HCT116 (cell line): ENCODE data around the gene METTL24.

Source experiments
- EZH2phosphoT487 ChIP-seq: fragments of 200-600 bp; IDR thresholded peaks from 2 replicates; pipeline ENCODE4 v1.6.1; 2018; ENCODE audit warnings: antibody characterized with exemption, borderline replicate concordance
- POLR2AphosphoS5 ChIP-seq: IDR thresholded peaks from 2 replicates; pipeline ENCODE4 v1.6.1; 2011; ENCODE audit warnings: mild to moderate bottlenecking, low read depth, low read length, moderate library complexity
- SP1 ChIP-seq: IDR thresholded peaks from 2 replicates; pipeline ENCODE4 v1.6.1; 2012; ENCODE audit warnings: low read depth
- TCF7L2 ChIP-seq: IDR thresholded peaks from 2 replicates; pipeline ENCODE4 v1.7.0; 2011; ENCODE audit warnings: borderline replicate concordance, inconsistent platforms; ENCODE audit not compliant: insufficient read depth, insufficient read length; ENCODE audit errors: extremely low read depth
- TF ChIP-seq, protein P1 (sequence below), 3 experiments: fragments of 200-600 bp in 1 of 3; sonication (generic) in 1 of 3; IDR thresholded peaks in 2 of 3; conservative IDR thresholded peaks in 1 of 3; 2 replicates each; pipeline ENCODE4 v1.5.1; 2012 to 2017; ENCODE audit warnings: low read depth in 2 of 3, low read length in 2 of 3, antibody characterized with exemption in 1 of 3, borderline replicate concordance in 1 of 3, control low read depth in 1 of 3, mild to moderate bottlenecking in 1 of 3, mixed read lengths in 1 of 3, mixed run types in 1 of 3, moderate library complexity in 1 of 3; ENCODE audit not compliant: insufficient read depth in 1 of 3

DNA sequence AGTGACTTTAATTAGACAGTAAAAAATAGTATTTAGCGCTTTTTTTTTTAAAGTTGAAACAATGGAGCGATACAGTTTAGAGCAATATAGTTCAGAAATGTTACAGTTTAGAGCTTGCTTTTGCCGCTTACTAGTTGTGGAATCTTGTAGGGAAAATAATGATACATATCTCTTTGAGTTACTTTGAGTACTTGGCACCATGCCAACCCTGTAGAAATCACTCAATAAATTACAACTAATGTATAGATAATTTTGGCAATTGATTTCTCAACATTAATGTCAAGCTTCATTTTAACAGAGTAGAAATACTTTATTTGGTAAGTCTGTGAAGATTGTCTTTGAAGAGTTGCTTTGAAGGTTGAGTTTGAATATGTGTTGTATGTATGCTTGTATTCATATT lies 150.5 kb downstream of the METTL24 start:
- TF ChIP-seq, protein P1, sequence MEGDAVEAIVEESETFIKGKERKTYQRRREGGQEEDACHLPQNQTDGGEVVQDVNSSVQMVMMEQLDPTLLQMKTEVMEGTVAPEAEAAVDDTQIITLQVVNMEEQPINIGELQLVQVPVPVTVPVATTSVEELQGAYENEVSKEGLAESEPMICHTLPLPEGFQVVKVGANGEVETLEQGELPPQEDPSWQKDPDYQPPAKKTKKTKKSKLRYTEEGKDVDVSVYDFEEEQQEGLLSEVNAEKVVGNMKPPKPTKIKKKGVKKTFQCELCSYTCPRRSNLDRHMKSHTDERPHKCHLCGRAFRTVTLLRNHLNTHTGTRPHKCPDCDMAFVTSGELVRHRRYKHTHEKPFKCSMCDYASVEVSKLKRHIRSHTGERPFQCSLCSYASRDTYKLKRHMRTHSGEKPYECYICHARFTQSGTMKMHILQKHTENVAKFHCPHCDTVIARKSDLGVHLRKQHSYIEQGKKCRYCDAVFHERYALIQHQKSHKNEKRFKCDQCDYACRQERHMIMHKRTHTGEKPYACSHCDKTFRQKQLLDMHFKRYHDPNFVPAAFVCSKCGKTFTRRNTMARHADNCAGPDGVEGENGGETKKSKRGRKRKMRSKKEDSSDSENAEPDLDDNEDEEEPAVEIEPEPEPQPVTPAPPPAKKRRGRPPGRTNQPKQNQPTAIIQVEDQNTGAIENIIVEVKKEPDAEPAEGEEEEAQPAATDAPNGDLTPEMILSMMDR (IDR thresholded peaks at IDR 0.05 in 2 of 3, conservative IDR thresholded peaks at IDR 0.05 in 1 of 3; ENCODE audit: borderline replicate concordance in 1 of 3, insufficient read depth in 1 of 3, low read depth in 2 of 3, low read length in 2 of 3), result no peak
- TF ChIP-seq TCF7L2 (no peak), EZH2phosphoT487 (no peak), SP1 (no peak), POLR2AphosphoS5 (no peak)
